LNCaP clone FGC (cell line): ENCODE results near the gene PDLIM7.

Experiments used
- DNase-seq: peaks from one replicate; pipeline ENCODE4 v3.0.0-alpha.2; 2011; ENCODE audit warnings: low read depth
- H3K4me3 ChIP-seq: 2 replicates; pipeline ENCODE4 v1.5.1; 2011; ENCODE audit warnings: mild to moderate bottlenecking, low read depth, low read length, control low read depth
- CTCF ChIP-seq: IDR thresholded peaks from 2 replicates; pipeline ENCODE4 v1.5.1; 2012; ENCODE audit warnings: mild to moderate bottlenecking; ENCODE audit not compliant: control insufficient read depth, insufficient read depth; ENCODE audit errors: extremely low read depth

The PDLIM7 gene

GRCh38 chr5:177529247-177530203, 32.1 kb upstream of the PDLIM7 start:
- no peak for TF ChIP-seq CTCF
- DNase-seq, result no peak
- no peak overlapping the region for H3K4me3 ChIP-seq

GRCh38 chr5:177528631-177529030, 31.2 kb upstream of the PDLIM7 start:
- DNase-seq, result no peak
- TF ChIP-seq CTCF, result no peak

GRCh38 chr5:177527595-177527994, 30.2 kb upstream of the PDLIM7 start:
- DNase-seq, result no peak
- no peak overlapping the region for H3K4me3 ChIP-seq
- TF ChIP-seq CTCF, result no peak

More at GRCh38 chr5:177528631-177529030, 31.2 kb upstream of the PDLIM7 start:
- no peak overlapping the region for H3K4me3 ChIP-seq

- H3K4me3 ChIP-seq, result no peak overlapping the region
- no peak for TF ChIP-seq CTCF
- no peak for DNase-seq
Measured at GRCh38 chr5:177526791-177527190, 29.4 kb upstream of the PDLIM7 start.

- no peak overlapping the region for H3K4me3 ChIP-seq
- no peak for DNase-seq
- TF ChIP-seq CTCF, result no peak
Measured at GRCh38 chr5:177526191-177526590, 28.8 kb upstream of the PDLIM7 start.

GRCh38 chr5:177524941-177525655, 27.7 kb upstream of the PDLIM7 start:
- DNase-seq, result peak; percentile 87
- no peak for TF ChIP-seq CTCF
- no peak overlapping the region for H3K4me3 ChIP-seq

- no peak for DNase-seq
- TF ChIP-seq CTCF, result no peak
- H3K4me3 ChIP-seq, result no peak overlapping the region
Measured at GRCh38 chr5:177524539-177524900, 27.1 kb upstream of the PDLIM7 start.
